ENCODE data around the gene KCNAB2.

GRCh38 chr1:6082430-6082971, 36.8 kb downstream of the KCNAB2 start:
- peak in 2 of 4 experiments; percentile 9 to 13 for TF ChIP-seq CTCF (IDR thresholded peaks at IDR 0.05)
- no peak for TF ChIP-seq POLR2A (IDR thresholded peaks at IDR 0.05)
- no peak for TF ChIP-seq POLR2AphosphoS5 (IDR thresholded peaks at IDR 0.05)

All from prostate gland (tissue), 2 donors.